Stimulated activated memory B cell treated with anti-CD40 and anti-IgM and Interleukin-4, amounts not matched to agents 10 μg/mL and 1 μg/mL and 100 μg/mL, for 72 hours (primary cell): ENCODE data around the gene MAP3K20.

Source experiments
- ATAC-seq: fragments of 150-1000 bp; cut with Tn5 transposase; 2 replicates; pipeline ENCODE4 v1.10.0; 2021
- H3K27ac Mint-ChIP-seq: one replicate; pipeline ENCODE4 v1.8.0; 2022; ENCODE audit warnings: mild to moderate bottlenecking, mixed read lengths
- H3K27me3 Mint-ChIP-seq: one replicate; pipeline ENCODE4 v1.8.0; 2022; ENCODE audit warnings: mixed read lengths
- H3K36me3 Mint-ChIP-seq: one replicate; pipeline ENCODE4 v1.8.0; 2022; ENCODE audit warnings: mixed read lengths
- H3K4me1 Mint-ChIP-seq: one replicate; pipeline ENCODE4 v1.8.0; 2022; ENCODE audit warnings: mixed read lengths
- H3K4me3 Mint-ChIP-seq: one replicate; pipeline ENCODE4 v1.8.0; 2022; ENCODE audit warnings: mild to moderate bottlenecking, moderate library complexity, mixed read lengths
- H3K9me3 Mint-ChIP-seq: one replicate; pipeline ENCODE4 v1.8.0; 2022; ENCODE audit warnings: mixed read lengths

Gene MAP3K20

DNA sequence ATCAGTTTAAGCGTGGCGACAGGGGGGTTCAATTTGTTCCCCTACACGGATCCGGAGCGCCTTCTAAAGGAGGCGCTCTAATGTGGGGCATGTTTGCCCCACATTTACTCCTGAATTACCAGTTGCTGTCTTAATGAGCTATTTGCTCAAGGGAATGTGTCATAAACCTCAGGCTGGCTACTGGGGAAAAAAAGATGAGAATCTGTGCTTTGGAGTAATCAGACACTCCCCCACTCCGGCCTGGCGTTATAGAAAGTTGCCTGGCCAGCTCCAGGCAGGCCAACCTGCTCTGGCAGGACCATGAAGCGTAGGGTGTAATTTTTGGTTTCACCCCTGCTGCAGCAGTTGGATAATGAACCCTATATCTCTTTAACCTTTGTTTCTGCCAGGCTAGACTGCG, 31.0 kb upstream of the MAP3K20 start:
- Mint-ChIP-seq H3K4me3 (no peak overlapping the region), H3K9me3 (no peaks in the 10 kb centered on the region), H3K4me1 (no peaks in the 10 kb centered on the region), H3K27me3 (peaks cover 7% of the 10 kb centered on the region), H3K36me3 (no peaks in the 10 kb centered on the region), H3K27ac (no peak overlapping the region)
- ATAC-seq = no peak

DNA sequence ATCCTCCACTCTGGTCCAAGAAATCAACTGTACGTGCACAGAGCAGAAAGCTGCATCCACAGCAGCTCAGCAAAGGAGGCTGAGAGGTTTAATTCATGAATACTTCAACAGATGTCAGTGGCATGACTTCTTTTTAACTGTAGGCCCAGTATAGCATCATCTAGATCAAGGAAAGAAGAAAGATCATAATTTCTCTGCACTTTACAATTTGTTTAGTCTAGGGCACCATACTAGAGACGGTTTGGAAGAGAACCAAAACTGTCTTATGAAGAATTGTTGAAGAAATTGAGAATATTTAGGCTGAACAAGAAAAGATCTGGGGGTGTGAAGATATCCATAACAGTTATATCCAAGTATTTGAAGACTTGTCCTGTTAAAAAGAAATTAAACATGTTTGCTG, 30.5 kb upstream of the MAP3K20 start:
- H3K4me3 Mint-ChIP-seq = no peak overlapping the region
- H3K27me3 Mint-ChIP-seq = peaks cover 12% of the 10 kb centered on the region
- no peak overlapping the region for H3K27ac Mint-ChIP-seq
- no peak for ATAC-seq
- no peaks in the 10 kb centered on the region for H3K36me3 Mint-ChIP-seq
- H3K4me1 Mint-ChIP-seq = no peaks in the 10 kb centered on the region
- H3K9me3 Mint-ChIP-seq = no peaks in the 10 kb centered on the region

DNA sequence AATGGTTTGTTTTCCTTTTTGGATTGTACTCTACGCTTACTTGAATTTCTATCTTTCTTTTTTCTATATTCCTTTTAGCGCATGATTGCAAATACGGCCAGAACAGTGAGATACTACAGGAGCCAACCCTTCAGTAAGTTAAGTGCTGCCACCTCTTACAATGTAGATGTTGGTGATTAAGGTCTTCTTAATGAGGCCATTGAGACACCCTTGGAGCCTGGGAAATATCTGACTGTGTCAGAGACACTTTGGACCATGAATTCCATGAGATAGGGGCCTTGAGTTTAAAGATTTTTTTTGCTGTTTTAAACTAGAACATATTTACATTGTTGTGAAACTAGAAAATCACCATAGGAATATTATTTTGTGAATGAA, 27.1 kb upstream of the MAP3K20 start:
- Mint-ChIP-seq H3K9me3 (no peaks in the 10 kb centered on the region), H3K27me3 (peaks cover 12% of the 10 kb centered on the region), H3K4me3 (no peak overlapping the region), H3K36me3 (no peaks in the 10 kb centered on the region), H3K4me1 (no peaks in the 10 kb centered on the region), H3K27ac (no peak overlapping the region)
- no peak for ATAC-seq

DNA sequence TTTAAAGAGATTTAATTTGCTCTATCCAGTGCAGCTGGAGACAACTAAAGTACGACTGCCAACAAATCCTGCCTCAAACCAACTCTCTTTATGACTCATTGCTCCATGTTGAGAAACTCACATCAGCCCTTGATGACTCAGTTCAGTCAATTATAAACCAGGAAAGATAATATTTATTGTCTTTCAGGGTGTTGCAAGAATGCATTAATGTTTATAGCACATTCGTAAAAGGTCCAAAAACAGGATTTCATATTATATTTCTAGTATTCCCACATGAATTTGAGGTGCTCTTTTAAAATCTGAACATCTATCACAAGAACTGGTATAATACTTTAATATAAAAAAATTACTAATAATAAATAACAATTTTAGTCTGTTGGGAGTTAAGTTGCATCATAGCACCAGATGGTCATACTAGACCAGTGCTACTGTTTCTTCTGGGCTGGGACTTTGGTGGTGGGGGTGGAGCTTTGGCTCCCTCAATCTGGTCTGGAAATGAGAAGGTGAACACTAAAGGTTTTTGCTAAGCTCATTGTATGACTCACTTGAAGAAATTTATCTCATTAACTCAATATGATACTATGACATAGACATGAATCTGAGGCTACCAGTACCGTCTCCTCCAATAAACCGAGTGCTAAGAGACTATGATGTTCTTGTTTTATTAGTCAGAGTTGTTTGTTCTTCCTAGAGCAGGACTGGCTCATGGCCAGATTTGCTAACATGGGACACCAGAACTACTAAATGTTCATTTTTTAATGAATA, 26.6 kb upstream of the MAP3K20 start:
- ATAC-seq = no peak
- H3K4me1 Mint-ChIP-seq = no peaks in the 10 kb centered on the region
- peaks cover 12% of the 10 kb centered on the region for H3K27me3 Mint-ChIP-seq
- H3K4me3 Mint-ChIP-seq = no peak overlapping the region
- no peak overlapping the region for H3K27ac Mint-ChIP-seq
- H3K9me3 Mint-ChIP-seq = no peaks in the 10 kb centered on the region
- no peaks in the 10 kb centered on the region for H3K36me3 Mint-ChIP-seq

DNA sequence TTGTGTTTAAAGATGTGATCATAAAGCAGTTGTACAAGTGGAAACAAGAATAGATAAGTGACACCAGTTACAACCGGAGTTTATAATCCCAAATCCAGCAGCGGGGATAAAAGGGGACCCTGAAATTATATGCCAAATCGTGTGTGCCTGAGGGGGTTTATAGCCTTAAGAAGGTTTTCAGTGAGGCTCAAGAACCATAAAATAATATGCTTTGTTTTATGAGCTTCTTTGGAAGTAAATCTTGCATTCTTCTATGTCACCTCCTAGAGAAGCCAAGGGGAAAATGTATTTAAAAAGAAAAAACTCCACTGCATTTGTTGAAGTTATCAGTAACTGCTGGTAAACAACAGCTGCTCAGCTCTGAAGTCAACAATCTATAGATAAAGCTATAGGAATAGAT, 25.8 kb upstream of the MAP3K20 start:
- Mint-ChIP-seq H3K9me3 (no peaks in the 10 kb centered on the region), H3K27me3 (peaks cover 12% of the 10 kb centered on the region), H3K4me3 (no peak overlapping the region), H3K36me3 (no peaks in the 10 kb centered on the region), H3K4me1 (no peaks in the 10 kb centered on the region), H3K27ac (no peak overlapping the region)
- no peak for ATAC-seq

DNA sequence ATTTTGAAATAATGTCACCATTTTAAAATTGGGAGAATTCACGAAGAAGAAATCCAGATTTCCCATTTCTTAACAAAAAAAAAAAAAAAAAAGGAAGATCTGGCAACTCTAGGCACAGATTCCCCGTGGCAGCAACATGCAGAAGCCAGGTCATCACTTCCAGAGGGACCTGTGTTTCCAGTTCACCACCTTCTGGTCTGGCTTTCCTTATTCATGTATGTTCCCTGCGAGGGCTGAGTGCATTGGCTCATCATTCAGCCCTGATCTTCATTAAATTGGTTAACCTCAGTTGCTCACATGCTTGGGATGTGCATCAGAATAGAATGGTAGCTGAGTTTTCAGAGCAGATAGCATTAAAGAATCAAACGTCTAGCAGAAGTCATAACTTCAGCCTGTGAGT, 25.0 kb upstream of the MAP3K20 start:
- Mint-ChIP-seq H3K27me3 (peaks cover 12% of the 10 kb centered on the region), H3K9me3 (no peaks in the 10 kb centered on the region)
- ATAC-seq = no peak

DNA sequence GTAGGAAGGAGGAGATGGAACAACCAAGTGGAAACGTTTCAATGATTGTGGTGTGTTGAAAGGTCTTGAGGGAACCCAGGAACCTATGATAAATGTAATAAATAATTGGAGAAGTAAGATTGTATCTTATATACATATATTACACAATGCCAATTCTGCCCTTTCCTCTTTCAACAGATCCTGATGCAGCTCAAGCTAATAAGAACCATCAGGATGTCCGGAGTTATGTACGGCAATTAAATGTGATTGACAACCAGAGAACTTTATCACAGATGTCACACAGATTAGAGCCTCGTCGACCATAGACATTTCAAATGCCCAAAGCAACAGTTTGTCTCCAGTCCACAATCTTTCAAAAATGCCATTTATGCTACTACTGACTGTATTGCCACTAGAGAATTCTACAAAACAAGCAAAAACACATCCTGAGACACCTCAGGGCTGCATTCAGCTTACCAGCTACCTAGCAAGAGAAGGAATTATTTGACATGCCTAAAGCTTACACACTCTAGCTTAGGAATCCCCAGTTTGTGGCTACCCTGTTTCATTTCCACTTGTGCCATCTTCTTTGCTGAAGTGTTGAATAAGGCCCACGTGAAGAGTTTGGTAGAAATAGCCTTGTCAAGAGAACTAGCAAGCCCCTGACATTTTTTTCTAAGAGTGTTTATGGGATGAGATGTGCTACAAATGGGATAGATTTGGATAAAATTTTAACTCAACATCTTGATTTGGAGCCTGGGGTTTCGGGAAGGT, 24.0 kb upstream of the MAP3K20 start:
- ATAC-seq = no peak
- no peaks in the 10 kb centered on the region for H3K36me3 Mint-ChIP-seq
- no peaks in the 10 kb centered on the region for H3K4me1 Mint-ChIP-seq
- H3K27me3 Mint-ChIP-seq = peaks cover 16% of the 10 kb centered on the region
- H3K9me3 Mint-ChIP-seq = no peaks in the 10 kb centered on the region
- H3K27ac Mint-ChIP-seq = no peak overlapping the region
- no peak overlapping the region for H3K4me3 Mint-ChIP-seq

More for the DNA sequence above, 25.0 kb upstream of the MAP3K20 start:
- Mint-ChIP-seq H3K4me1 (no peaks in the 10 kb centered on the region), H3K4me3 (no peak overlapping the region), H3K27ac (no peak overlapping the region), H3K36me3 (no peaks in the 10 kb centered on the region)

DNA sequence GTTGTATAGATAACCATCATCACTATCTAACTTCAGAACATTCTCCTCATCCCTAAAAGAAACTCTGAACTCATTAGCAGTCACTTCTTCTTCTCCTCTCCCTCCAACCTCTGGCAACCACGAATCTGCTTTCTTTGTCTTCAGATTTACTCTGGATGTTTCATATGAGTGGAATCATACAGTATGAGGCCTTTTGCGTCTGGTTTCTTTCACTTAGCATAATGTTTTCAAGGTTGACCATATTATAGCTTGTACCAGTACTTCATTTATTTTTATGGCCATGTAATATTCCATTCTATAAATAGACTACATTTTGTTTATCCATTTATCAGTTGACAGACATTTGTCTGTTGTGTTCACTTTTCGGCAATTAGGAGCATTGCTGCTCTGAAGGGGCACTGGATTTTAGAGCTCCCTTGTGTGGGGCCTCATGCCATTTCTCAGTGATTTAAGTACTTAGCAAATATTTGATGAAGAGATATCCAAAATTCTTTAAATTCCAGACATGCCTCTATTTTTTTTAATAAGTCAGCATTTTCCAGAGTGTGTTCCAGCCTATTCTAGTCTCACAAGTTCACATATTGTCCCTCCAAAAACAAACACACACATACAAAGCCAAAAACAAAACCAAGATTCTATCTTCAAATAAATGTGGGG, 22.5 kb upstream of the MAP3K20 start:
- H3K4me1 Mint-ChIP-seq = no peaks in the 10 kb centered on the region

DNA sequence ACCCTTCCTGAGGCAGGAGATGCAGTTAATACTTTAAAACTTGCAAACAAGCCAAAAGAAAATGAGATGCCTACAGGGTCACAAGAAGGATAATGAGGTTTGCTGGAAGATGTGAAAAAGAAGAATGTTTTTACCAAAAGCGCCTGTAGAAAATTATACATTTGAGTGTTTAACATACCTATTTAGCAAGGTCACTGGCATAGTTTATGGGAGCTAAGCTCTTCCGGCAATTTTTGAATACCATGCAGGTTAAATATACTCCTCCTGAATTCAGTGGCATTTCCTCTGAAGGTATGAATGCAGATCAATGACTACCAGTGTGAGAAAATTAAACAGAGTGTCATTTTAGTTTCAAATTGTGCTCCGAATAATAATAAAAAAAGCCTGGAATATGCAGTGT, 21.2 kb upstream of the MAP3K20 start:
- peaks cover 8% of the 10 kb centered on the region for H3K4me1 Mint-ChIP-seq
- H3K9me3 Mint-ChIP-seq = no peaks in the 10 kb centered on the region
- H3K27ac Mint-ChIP-seq = no peak overlapping the region
- H3K36me3 Mint-ChIP-seq = no peaks in the 10 kb centered on the region
- H3K4me3 Mint-ChIP-seq = no peak overlapping the region
- ATAC-seq = no peak
- H3K27me3 Mint-ChIP-seq = peaks cover 19% of the 10 kb centered on the region

More for the DNA sequence above, 22.5 kb upstream of the MAP3K20 start:
- H3K36me3 Mint-ChIP-seq = no peaks in the 10 kb centered on the region
- no peak for ATAC-seq
- H3K27ac Mint-ChIP-seq = no peak overlapping the region
- peaks cover 24% of the 10 kb centered on the region for H3K27me3 Mint-ChIP-seq
- no peaks in the 10 kb centered on the region for H3K9me3 Mint-ChIP-seq
- H3K4me3 Mint-ChIP-seq = no peak overlapping the region

DNA sequence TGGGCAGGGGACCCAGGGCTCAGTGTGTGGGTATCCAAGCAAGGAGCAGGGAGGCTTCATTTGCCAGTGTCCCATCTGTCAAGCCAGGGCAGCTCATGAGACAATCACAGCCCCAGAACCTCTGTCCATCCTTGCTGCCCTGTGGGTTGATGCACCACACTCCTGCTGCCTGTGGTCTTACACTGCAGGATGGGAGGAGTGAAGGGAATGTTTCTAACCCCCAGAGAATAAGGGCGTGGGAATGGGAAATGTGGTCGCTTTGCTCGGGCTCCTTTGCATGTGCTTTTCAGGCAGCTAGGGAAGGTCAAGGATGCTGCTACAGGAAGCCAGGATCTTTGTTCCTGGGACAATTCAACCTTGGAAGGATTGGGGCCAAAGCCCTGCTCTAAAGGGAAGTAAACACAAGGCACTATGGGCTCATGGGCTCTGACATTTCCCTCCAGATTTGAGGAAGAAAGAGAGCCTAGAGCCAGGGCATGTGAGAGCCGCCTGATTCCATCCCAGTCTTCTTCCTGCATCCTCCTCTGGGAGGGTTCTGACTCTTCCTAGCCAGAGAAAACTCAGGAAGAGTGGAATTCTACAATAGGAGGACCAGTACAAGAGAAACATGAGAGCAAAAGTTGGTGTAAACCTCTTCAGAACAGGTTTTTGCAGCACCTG, 18.8 kb upstream of the MAP3K20 start:
- Mint-ChIP-seq H3K4me3 (no peak overlapping the region), H3K9me3 (no peaks in the 10 kb centered on the region), H3K27ac (no peak overlapping the region), H3K4me1 (peaks cover 17% of the 10 kb centered on the region), H3K36me3 (no peaks in the 10 kb centered on the region), H3K27me3 (peaks cover 13% of the 10 kb centered on the region)
- no peak for ATAC-seq

DNA sequence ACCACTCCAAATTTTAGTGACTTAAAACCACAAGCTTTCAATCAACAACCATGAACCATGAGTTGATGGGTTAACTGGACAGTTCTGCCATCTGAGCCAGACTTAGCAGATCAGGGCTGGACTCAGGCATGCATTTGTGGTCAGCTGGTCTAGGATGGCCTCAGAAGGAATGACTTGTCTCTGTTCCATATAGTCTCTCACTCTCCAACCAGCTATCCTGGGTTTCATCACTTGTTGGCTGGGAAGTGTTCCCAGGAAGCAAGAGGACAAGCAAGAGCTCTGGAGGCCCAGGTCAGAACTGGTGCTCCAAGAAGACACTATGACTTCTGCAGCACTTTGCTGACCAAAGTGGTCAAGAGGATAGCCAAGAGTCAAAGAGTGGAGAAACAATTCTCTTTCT, 17.5 kb upstream of the MAP3K20 start:
- Mint-ChIP-seq H3K27ac (no peak overlapping the region), H3K27me3 (peaks cover 13% of the 10 kb centered on the region), H3K36me3 (no peaks in the 10 kb centered on the region), H3K4me1 (peaks cover 17% of the 10 kb centered on the region), H3K4me3 (no peak overlapping the region), H3K9me3 (no peaks in the 10 kb centered on the region)
- ATAC-seq = no peak

DNA sequence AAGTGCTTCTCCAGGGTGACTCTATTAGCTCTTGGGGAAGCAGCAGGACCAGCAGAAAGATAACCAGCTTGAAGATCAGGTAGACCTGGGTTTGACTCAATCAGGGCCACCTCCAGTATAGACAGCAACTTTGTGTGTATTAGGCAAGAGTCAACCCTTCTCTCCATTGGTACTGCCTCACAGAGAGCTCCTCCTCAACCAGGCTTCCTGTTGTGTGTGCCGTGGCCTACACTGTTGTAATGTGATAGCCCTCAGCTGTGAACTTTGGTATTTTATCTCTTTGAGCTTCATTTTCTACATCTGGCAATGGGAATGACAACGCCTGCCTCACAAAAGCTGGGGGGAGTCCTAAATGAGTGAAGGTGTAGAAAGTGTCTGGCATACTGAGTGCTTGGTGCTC, 17.0 kb upstream of the MAP3K20 start:
- no peaks in the 10 kb centered on the region for H3K9me3 Mint-ChIP-seq
- peaks cover 13% of the 10 kb centered on the region for H3K27me3 Mint-ChIP-seq
- H3K4me3 Mint-ChIP-seq = no peak overlapping the region
- ATAC-seq = no peak
- H3K4me1 Mint-ChIP-seq = peaks cover 17% of the 10 kb centered on the region
- H3K36me3 Mint-ChIP-seq = no peaks in the 10 kb centered on the region
- H3K27ac Mint-ChIP-seq = no peak overlapping the region

DNA sequence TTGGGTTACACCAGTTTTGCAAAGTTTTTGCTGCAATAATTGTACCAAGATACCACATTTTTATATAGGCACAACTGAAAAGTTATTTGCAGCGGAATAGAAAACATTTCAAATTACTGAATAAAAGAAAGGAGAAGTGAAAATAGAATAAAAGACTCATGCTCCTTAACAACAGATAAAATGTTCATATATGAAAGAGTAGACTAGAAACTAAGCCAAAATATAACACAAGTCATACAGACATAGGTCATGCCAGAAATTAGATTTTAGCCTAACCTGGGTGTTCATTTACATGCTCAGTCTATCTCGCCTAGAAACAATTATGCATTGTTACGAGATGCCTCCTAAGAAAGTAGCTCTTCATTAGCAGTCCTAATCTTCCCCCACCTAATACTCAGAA, 16.4 kb upstream of the MAP3K20 start:
- Mint-ChIP-seq H3K4me3 (no peak overlapping the region), H3K27me3 (peaks cover 13% of the 10 kb centered on the region), H3K4me1 (peaks cover 17% of the 10 kb centered on the region), H3K27ac (no peak overlapping the region), H3K36me3 (no peaks in the 10 kb centered on the region), H3K9me3 (no peaks in the 10 kb centered on the region)
- no peak for ATAC-seq

DNA sequence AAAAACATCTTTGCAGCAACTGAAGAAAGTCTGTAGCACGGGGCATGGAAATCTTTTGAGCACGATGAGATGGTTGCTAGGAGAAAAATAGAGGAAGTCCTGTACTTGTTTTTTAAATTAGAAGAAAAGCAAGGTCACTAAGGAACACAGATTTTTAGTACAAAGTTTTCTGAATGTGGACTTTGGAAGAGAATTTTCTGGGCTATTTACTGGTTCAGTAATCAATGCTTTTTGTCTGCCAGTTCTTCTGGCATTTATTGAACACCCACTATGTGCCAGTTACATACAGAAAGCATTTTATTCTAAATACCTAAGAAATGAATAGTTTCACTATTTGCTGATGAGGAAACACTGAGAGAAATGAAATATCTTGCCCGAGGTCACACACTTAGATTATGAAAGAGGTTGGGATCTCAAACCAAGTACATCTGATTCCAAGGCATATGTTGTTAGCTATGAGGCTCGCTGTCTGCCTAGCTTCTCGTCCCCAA, 15.6 kb upstream of the MAP3K20 start:
- H3K27me3 Mint-ChIP-seq = peaks cover 15% of the 10 kb centered on the region
- ATAC-seq = no peak
- no peaks in the 10 kb centered on the region for H3K9me3 Mint-ChIP-seq
- no peaks in the 10 kb centered on the region for H3K36me3 Mint-ChIP-seq
- peaks cover 17% of the 10 kb centered on the region for H3K4me1 Mint-ChIP-seq
- H3K4me3 Mint-ChIP-seq = no peak overlapping the region
- no peak overlapping the region for H3K27ac Mint-ChIP-seq

DNA sequence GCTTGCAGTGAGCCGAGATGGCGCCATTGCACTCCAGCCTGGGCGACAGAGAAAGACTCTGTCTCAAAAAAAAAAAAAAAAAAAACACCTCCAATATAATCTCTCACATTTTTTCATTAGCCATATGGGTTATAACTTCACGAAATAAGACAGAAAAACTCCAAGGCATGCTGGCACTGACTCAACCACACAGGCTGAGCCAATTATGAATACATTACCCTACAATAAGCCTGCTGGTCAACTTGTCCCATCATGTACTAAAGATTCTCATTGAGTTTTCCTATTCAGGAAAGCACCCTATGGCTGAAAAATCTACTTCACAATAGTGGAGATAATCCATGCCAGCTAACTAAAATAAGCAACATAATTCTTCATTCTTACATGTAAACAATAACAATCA, 12.8 kb upstream of the MAP3K20 start:
- H3K36me3 Mint-ChIP-seq = no peaks in the 10 kb centered on the region
- peaks cover 24% of the 10 kb centered on the region for H3K27me3 Mint-ChIP-seq
- H3K9me3 Mint-ChIP-seq = no peaks in the 10 kb centered on the region
- peaks cover 17% of the 10 kb centered on the region for H3K4me1 Mint-ChIP-seq
- ATAC-seq = no peak
- no peak overlapping the region for H3K27ac Mint-ChIP-seq
- no peak overlapping the region for H3K4me3 Mint-ChIP-seq
